ENCODE results near the gene RSF1. TPM values are rescaled to one million over a fixed set of nuclear protein-coding genes. Genes with fewer than 3 reads are reported as not detected.

Gene RSF1
- total RNA-seq, 4 donors from 2014 or later = 55.0 to 88.8 (median 65.8) TPM

GRCh38 chr11:77728203-77728786 is 92.2 kb downstream of the RSF1 start:
- H3K4me1 ChIP-seq = no peaks in the 10 kb centered on the region
- peaks cover 2 to 9% of the 10 kb centered on the region in 2 donors for H3K36me3 ChIP-seq
- no peak overlapping the region for H3K27ac ChIP-seq
- no peaks in the 10 kb centered on the region for H3K27me3 ChIP-seq
- WGBS, 2 donors = 94 to 96% methylated on average over 5 of the region's 5 CpGs
- TF ChIP-seq POLR2A (IDR thresholded peaks at IDR 0.05) (no peak), CTCF (IDR thresholded peaks at IDR 0.05) (no peak)
- H3K4me3 ChIP-seq (replicated peaks in 1 of 3) = no peak overlapping the region
- DNase-seq = no peak
- H3K9me3 ChIP-seq = no peaks in the 10 kb centered on the region
- intact Hi-C loops (cut with DNase I) = no loop called here

GRCh38 chr11:77726524-77726923 is 94.0 kb downstream of the RSF1 start:
- 93 to 95% methylated on average over 2 of the region's 2 CpGs for WGBS, 2 donors
- TF ChIP-seq POLR2A (IDR thresholded peaks at IDR 0.05) (no peak), CTCF (IDR thresholded peaks at IDR 0.05) (no peak)
- Histone ChIP-seq H3K4me1 (no peaks in the 10 kb centered on the region), H3K36me3 (peaks cover 2 to 9% of the 10 kb centered on the region in 2 donors), H3K27me3 (no peaks in the 10 kb centered on the region), H3K4me3 (replicated peaks in 1 of 3) (no peak overlapping the region), H3K27ac (no peak overlapping the region), H3K9me3 (no peaks in the 10 kb centered on the region)
- DNase-seq = no peak
- intact Hi-C loops (cut with DNase I) = no loop called here

GRCh38 chr11:77725433-77725832 is 95.1 kb downstream of the RSF1 start:
- Histone ChIP-seq H3K36me3 (peaks cover 2 to 9% of the 10 kb centered on the region in 2 donors), H3K27me3 (no peaks in the 10 kb centered on the region), H3K4me1 (no peaks in the 10 kb centered on the region), H3K4me3 (replicated peaks in 1 of 3) (no peak overlapping the region), H3K9me3 (no peaks in the 10 kb centered on the region), H3K27ac (no peak overlapping the region)
- DNase-seq = no peak
- TF ChIP-seq CTCF (IDR thresholded peaks at IDR 0.05) (no peak), POLR2A (IDR thresholded peaks at IDR 0.05) (no peak)
- intact Hi-C loops (cut with DNase I) = no loop called here
- 75 to 86% methylated on average over 3 of the region's 3 CpGs for WGBS, 2 donors

- Histone ChIP-seq H3K27me3 (no peaks in the 10 kb centered on the region), H3K9me3 (no peaks in the 10 kb centered on the region), H3K27ac (no peak overlapping the region), H3K4me3 (replicated peaks in 1 of 3) (no peak overlapping the region), H3K36me3 (peaks cover 2 to 9% of the 10 kb centered on the region in 2 donors), H3K4me1 (no peaks in the 10 kb centered on the region)
- DNase-seq = no peak
- intact Hi-C loops (cut with DNase I) = no loop called here
- TF ChIP-seq POLR2A (IDR thresholded peaks at IDR 0.05) (no peak), CTCF (IDR thresholded peaks at IDR 0.05) (no peak)
- 65 to 96% methylated on average over 4 of the region's 4 CpGs for WGBS, 2 donors
These were observed 95.9 kb downstream of the RSF1 start for GRCh38 chr11:77724636-77725035.

GRCh38 chr11:77723024-77723423 is 97.5 kb downstream of the RSF1 start:
- no peaks in the 10 kb centered on the region for H3K4me1 ChIP-seq
- no peak for DNase-seq
- no peak for TF ChIP-seq POLR2A (IDR thresholded peaks at IDR 0.05)
- no peak for TF ChIP-seq CTCF (IDR thresholded peaks at IDR 0.05)
- 90 to 96% methylated on average over 2 of the region's 2 CpGs for WGBS, 2 donors
- H3K36me3 ChIP-seq = peaks cover 2 to 9% of the 10 kb centered on the region in 2 donors
- no peaks in the 10 kb centered on the region for H3K9me3 ChIP-seq
- H3K27ac ChIP-seq = no peak overlapping the region
- intact Hi-C loops (cut with DNase I) = no loop called here
- no peaks in the 10 kb centered on the region for H3K27me3 ChIP-seq
- no peak overlapping the region for H3K4me3 ChIP-seq (replicated peaks in 1 of 3)
